A673 (cell line): ENCODE data around the gene DNAH10.

Source experiments
- EZH2 ChIP-seq: fragments of 200-600 bp; sonication (generic); IDR thresholded peaks from 2 replicates; pipeline ENCODE4 v1.6.1; 2017; ENCODE audit warnings: borderline replicate concordance, low read depth, mild to moderate bottlenecking, mixed read lengths, antibody characterized with exemption, low read length; ENCODE audit not compliant: poor library complexity, severe bottlenecking
- TF ChIP-seq, protein P1 (sequence below): fragments of 300-800, 200-600 bp; sonication (generic); conservative IDR thresholded peaks from 2 replicates; pipeline ENCODE4 v1.5.1; 2017; ENCODE audit warnings: low read depth, mild to moderate bottlenecking, antibody characterized with exemption, low read length, moderate library complexity, mixed read lengths

DNA sequence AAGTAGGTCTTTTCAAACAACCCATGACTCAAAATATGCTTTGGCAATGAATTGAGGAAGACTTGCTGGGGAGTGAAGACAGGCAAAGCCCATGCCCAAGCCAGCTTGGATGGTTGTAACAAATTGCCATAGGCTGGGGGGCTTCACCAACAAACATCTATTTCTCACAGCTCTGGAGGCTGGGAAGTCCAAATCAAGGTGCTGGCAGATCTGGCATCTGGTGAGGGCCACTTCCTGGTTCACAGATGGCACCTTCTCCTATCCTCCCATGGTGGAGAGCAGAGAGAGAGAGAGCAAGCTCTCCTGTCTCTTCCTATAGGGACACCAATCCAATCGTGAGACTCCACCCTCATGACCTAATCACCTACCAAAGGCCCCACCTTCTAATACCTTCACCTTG, 11.3 kb downstream of the DNAH10 start:
- TF ChIP-seq, protein P1, sequence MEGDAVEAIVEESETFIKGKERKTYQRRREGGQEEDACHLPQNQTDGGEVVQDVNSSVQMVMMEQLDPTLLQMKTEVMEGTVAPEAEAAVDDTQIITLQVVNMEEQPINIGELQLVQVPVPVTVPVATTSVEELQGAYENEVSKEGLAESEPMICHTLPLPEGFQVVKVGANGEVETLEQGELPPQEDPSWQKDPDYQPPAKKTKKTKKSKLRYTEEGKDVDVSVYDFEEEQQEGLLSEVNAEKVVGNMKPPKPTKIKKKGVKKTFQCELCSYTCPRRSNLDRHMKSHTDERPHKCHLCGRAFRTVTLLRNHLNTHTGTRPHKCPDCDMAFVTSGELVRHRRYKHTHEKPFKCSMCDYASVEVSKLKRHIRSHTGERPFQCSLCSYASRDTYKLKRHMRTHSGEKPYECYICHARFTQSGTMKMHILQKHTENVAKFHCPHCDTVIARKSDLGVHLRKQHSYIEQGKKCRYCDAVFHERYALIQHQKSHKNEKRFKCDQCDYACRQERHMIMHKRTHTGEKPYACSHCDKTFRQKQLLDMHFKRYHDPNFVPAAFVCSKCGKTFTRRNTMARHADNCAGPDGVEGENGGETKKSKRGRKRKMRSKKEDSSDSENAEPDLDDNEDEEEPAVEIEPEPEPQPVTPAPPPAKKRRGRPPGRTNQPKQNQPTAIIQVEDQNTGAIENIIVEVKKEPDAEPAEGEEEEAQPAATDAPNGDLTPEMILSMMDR: no peak
- TF ChIP-seq EZH2: no peak
